ENCODE measurements around the gene TULP4.
A peak's percentile ranks its signal among the peaks of the same experiment; 100 is the strongest.
"Not testable (repeated sequence)": the region's sequence is repeated elsewhere in the genome, so short reads cannot be mapped to it uniquely, and the experiment has no call there.

TULP4 gene

GRCh38 chr6:158293122-158293521 lies 19.1 kb upstream of the TULP4 start:
- WGBS (ENCODE audit: insufficient coverage): 100% methylated on average over 1 of the region's 1 CpG
- DNase-seq: no peak
- peaks cover 3 to 6% (median 4%) of the 10 kb centered on the region in 4 experiments for H3K36me3 ChIP-seq (ENCODE audit: control insufficient read depth in 4 of 4, insufficient read depth in 4 of 4, low read length in 3 of 4)
- H3K4me3 ChIP-seq (ENCODE audit: control insufficient read depth in 1 of 7, extremely low read depth in 1 of 7, insufficient read depth in 4 of 7, low read depth in 2 of 7, low read length in 6 of 7): no peak overlapping the region
- H3K9me3 ChIP-seq (ENCODE audit: control extremely low read depth in 1 of 5, control insufficient read depth in 4 of 5, insufficient read depth in 2 of 5, low read depth in 1 of 5, low read length in 4 of 5): peaks cover 0 to 20% (median 8%) of the 10 kb centered on the region in 5 experiments
- H3K27me3 ChIP-seq (replicated peaks in 2 of 5; ENCODE audit: control insufficient read depth in 4 of 5, insufficient read depth in 5 of 5, low read length in 4 of 5): no peaks in the 10 kb centered on the region
- ChIA-PET CTCF (no interaction called here), POLR2A (no interaction called here)
- no peak overlapping the region for H3K27ac ChIP-seq (ENCODE audit: insufficient read depth in 1 of 2, low read depth in 1 of 2, low read length in 2 of 2, poor library complexity in 1 of 2, severe bottlenecking in 2 of 2)
- peaks cover 0 to 5% (median 0%) of the 10 kb centered on the region in 4 experiments for H3K4me1 ChIP-seq (ENCODE audit: control extremely low read depth in 1 of 4, control insufficient read depth in 4 of 4, insufficient read depth in 4 of 4, low read length in 3 of 4)

- H3K27ac ChIP-seq (ENCODE audit: insufficient read depth in 1 of 2, low read depth in 1 of 2, low read length in 2 of 2, poor library complexity in 1 of 2, severe bottlenecking in 2 of 2); POLR2A ChIA-PET; H3K4me3 ChIP-seq (ENCODE audit: control insufficient read depth in 1 of 7, extremely low read depth in 1 of 7, insufficient read depth in 4 of 7, low read depth in 2 of 7, low read length in 6 of 7); DNase-seq; H3K27me3 ChIP-seq (replicated peaks in 2 of 5; ENCODE audit: control insufficient read depth in 4 of 5, insufficient read depth in 5 of 5, low read length in 4 of 5); CTCF ChIA-PET; H3K4me1 ChIP-seq (ENCODE audit: control extremely low read depth in 1 of 4, control insufficient read depth in 4 of 4, insufficient read depth in 4 of 4, low read length in 3 of 4): not testable (repeated sequence)
- peaks cover 0 to 32% (median 12%) of the 10 kb centered on the region in 5 experiments for H3K9me3 ChIP-seq (ENCODE audit: control extremely low read depth in 1 of 5, control insufficient read depth in 4 of 5, insufficient read depth in 2 of 5, low read depth in 1 of 5, low read length in 4 of 5)
- WGBS (ENCODE audit: insufficient coverage): 92% methylated on average over 5 of the region's 11 CpGs
- H3K36me3 ChIP-seq (ENCODE audit: control insufficient read depth in 4 of 4, insufficient read depth in 4 of 4, low read length in 3 of 4): peaks cover 3 to 11% (median 6%) of the 10 kb centered on the region in 4 experiments
Observed at GRCh38 chr6:158295976-158296853, 16.1 kb upstream of the TULP4 start.

GRCh38 chr6:158296854-158297324 lies 15.4 kb upstream of the TULP4 start:
- 96% methylated on average over 4 of the region's 7 CpGs for WGBS (ENCODE audit: insufficient coverage)
- POLR2A ChIA-PET; H3K27ac ChIP-seq (ENCODE audit: insufficient read depth in 1 of 2, low read depth in 1 of 2, low read length in 2 of 2, poor library complexity in 1 of 2, severe bottlenecking in 2 of 2); H3K4me1 ChIP-seq (ENCODE audit: control extremely low read depth in 1 of 4, control insufficient read depth in 4 of 4, insufficient read depth in 4 of 4, low read length in 3 of 4); CTCF ChIA-PET; H3K4me3 ChIP-seq (ENCODE audit: control insufficient read depth in 1 of 7, extremely low read depth in 1 of 7, insufficient read depth in 4 of 7, low read depth in 2 of 7, low read length in 6 of 7); H3K27me3 ChIP-seq (replicated peaks in 2 of 5; ENCODE audit: control insufficient read depth in 4 of 5, insufficient read depth in 5 of 5, low read length in 4 of 5): not testable (repeated sequence)
- peaks cover 0 to 32% (median 12%) of the 10 kb centered on the region in 5 experiments for H3K9me3 ChIP-seq (ENCODE audit: control extremely low read depth in 1 of 5, control insufficient read depth in 4 of 5, insufficient read depth in 2 of 5, low read depth in 1 of 5, low read length in 4 of 5)
- peak in 2 of 3 donors; percentile 21 to 29 for DNase-seq
- H3K36me3 ChIP-seq (ENCODE audit: control insufficient read depth in 4 of 4, insufficient read depth in 4 of 4, low read length in 3 of 4): peaks cover 3 to 11% (median 6%) of the 10 kb centered on the region in 4 experiments

GRCh38 chr6:158297657-158298056 lies 14.6 kb upstream of the TULP4 start:
- CTCF ChIA-PET; H3K4me1 ChIP-seq (ENCODE audit: control extremely low read depth in 1 of 4, control insufficient read depth in 4 of 4, insufficient read depth in 4 of 4, low read length in 3 of 4); H3K4me3 ChIP-seq (ENCODE audit: control insufficient read depth in 1 of 7, extremely low read depth in 1 of 7, insufficient read depth in 4 of 7, low read depth in 2 of 7, low read length in 6 of 7); H3K27ac ChIP-seq (ENCODE audit: insufficient read depth in 1 of 2, low read depth in 1 of 2, low read length in 2 of 2, poor library complexity in 1 of 2, severe bottlenecking in 2 of 2); POLR2A ChIA-PET; H3K27me3 ChIP-seq (replicated peaks in 2 of 5; ENCODE audit: control insufficient read depth in 4 of 5, insufficient read depth in 5 of 5, low read length in 4 of 5); DNase-seq: not testable (repeated sequence)
- Histone ChIP-seq H3K9me3 (ENCODE audit: control extremely low read depth in 1 of 5, control insufficient read depth in 4 of 5, insufficient read depth in 2 of 5, low read depth in 1 of 5, low read length in 4 of 5) (peaks cover 0 to 33% (median 12%) of the 10 kb centered on the region in 5 experiments), H3K36me3 (ENCODE audit: control insufficient read depth in 4 of 4, insufficient read depth in 4 of 4, low read length in 3 of 4) (peaks cover 0 to 11% (median 6%) of the 10 kb centered on the region in 4 experiments)
- 98% methylated on average over 5 of the region's 10 CpGs for WGBS (ENCODE audit: insufficient coverage)

DNA sequence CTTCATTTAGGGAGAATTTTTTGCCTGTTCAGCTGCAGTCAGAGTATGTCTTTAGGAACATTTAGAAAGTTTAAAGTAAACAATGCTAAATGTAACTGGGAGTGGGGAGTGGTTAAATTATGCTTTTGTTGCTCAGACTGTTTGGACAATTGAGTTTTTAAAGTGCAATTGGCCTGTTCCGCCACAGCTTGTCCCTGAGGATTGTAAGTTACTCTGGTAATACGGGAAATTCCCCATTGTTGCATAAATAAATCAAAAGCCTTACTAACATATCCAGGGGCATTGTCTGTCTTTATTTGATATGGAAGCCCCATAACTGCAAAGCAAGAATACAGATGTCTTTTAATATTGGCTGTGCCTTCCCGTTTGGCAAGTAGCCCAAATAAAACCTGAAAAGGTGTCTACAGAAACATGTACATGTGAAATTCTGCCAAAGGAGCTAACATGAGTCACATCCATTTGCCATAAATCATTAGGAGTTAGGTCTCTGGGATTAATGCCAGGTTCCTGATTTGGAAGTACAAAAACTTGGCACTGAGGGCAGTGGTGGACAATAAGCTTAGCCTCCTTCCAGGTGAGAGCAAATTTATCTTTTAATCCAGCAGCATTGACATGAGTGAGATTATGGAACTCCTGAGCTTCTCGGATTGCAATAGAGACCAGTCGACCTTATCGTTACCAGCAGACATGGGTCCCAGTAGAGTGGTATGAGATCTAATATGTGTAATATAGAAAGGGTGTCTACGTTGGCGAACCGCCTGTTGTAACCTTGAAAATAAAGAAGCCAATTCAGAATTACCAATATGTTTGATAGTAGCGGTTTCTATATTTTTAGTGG lies 11.7 kb upstream of the TULP4 start:
- H3K4me3 ChIP-seq (ENCODE audit: control insufficient read depth in 1 of 7, extremely low read depth in 1 of 7, insufficient read depth in 4 of 7, low read depth in 2 of 7, low read length in 6 of 7); H3K4me1 ChIP-seq (ENCODE audit: control extremely low read depth in 1 of 4, control insufficient read depth in 4 of 4, insufficient read depth in 4 of 4, low read length in 3 of 4); H3K36me3 ChIP-seq (ENCODE audit: control insufficient read depth in 4 of 4, insufficient read depth in 4 of 4, low read length in 3 of 4); H3K27ac ChIP-seq (ENCODE audit: insufficient read depth in 1 of 2, low read depth in 1 of 2, low read length in 2 of 2, poor library complexity in 1 of 2, severe bottlenecking in 2 of 2); POLR2A ChIA-PET; H3K27me3 ChIP-seq (replicated peaks in 2 of 5; ENCODE audit: control insufficient read depth in 4 of 5, insufficient read depth in 5 of 5, low read length in 4 of 5): not testable (repeated sequence)
- H3K9me3 ChIP-seq (ENCODE audit: control extremely low read depth in 1 of 5, control insufficient read depth in 4 of 5, insufficient read depth in 2 of 5, low read depth in 1 of 5, low read length in 4 of 5): peaks cover 0 to 33% (median 9%) of the 10 kb centered on the region in 5 experiments
- DNase-seq: peak in 1 of 3 donors; percentile 24
- 100% methylated on average over 5 of the region's 10 CpGs for WGBS (ENCODE audit: insufficient coverage)
- CTCF ChIA-PET: interaction anchor here (0.7 kb wide), 1 partner anchor 137 kb away, joined by 3 read pairs; no protein-coding TSS in a partner anchor

DNA sequence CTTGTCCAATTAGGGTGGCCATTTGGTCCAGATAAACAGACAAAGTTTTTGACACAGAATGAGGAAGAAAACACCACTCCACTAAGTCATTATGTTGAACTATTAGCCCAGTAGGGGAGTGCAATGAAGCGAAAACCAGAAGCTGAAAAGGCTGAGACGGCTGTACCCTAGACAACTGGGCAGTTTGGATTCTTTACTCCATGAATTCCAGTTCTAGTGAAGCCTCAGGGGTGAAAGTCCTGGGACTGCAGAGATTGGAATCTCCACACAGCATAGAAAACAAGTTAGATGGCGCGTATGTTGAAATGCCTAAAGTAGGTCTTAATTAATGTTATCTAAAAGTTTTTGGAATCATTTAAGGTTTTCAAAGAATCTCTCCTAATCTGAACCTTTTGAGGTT lies 10.7 kb upstream of the TULP4 start:
- H3K4me3 ChIP-seq (ENCODE audit: control insufficient read depth in 1 of 7, extremely low read depth in 1 of 7, insufficient read depth in 4 of 7, low read depth in 2 of 7, low read length in 6 of 7); CTCF ChIA-PET; POLR2A ChIA-PET; H3K4me1 ChIP-seq (ENCODE audit: control extremely low read depth in 1 of 4, control insufficient read depth in 4 of 4, insufficient read depth in 4 of 4, low read length in 3 of 4); H3K27ac ChIP-seq (ENCODE audit: insufficient read depth in 1 of 2, low read depth in 1 of 2, low read length in 2 of 2, poor library complexity in 1 of 2, severe bottlenecking in 2 of 2); H3K36me3 ChIP-seq (ENCODE audit: control insufficient read depth in 4 of 4, insufficient read depth in 4 of 4, low read length in 3 of 4); H3K27me3 ChIP-seq (replicated peaks in 2 of 5; ENCODE audit: control insufficient read depth in 4 of 5, insufficient read depth in 5 of 5, low read length in 4 of 5); DNase-seq: not testable (repeated sequence)
- H3K9me3 ChIP-seq (ENCODE audit: control extremely low read depth in 1 of 5, control insufficient read depth in 4 of 5, insufficient read depth in 2 of 5, low read depth in 1 of 5, low read length in 4 of 5): peaks cover 0 to 28% (median 7%) of the 10 kb centered on the region in 5 experiments
- no CpG with 5 or more reads among the region's 4 CpGs for WGBS (ENCODE audit: insufficient coverage)
